ENCODE results near the gene ATF6.

The ATF6 gene

DNA sequence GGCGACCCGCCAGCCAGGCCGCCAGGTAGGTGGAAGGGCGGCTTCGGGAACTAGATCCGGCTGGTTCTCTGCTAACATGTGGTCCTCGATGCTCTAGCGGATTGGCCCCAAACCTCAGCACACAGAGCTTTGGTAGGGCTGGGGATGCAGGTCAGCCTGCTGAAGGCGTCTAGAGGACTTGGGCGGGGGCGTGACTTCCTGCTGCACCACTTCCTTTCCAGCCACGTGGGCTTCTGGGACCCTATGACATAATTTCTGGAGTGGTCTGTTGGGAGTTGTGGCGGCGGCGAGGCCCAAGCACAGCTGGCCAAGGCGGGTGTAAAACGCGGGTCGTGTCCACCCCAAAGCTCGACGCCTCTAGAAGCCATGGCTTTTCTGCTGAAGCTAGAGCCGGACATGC is 124.5 kb downstream of the ATF6 start:
- Histone ChIP-seq H3K36me3 (ENCODE audit: insufficient read depth, low read length) (no peaks in the 10 kb centered on the region), H3K4me1 (ENCODE audit: insufficient read depth, low read length) (no peaks in the 10 kb centered on the region), H3K9ac (ENCODE audit: low read depth, low read length) (no peak overlapping the region), H3K9me3 (ENCODE audit: control insufficient read depth, insufficient read depth, low read length) (no peaks in the 10 kb centered on the region)

DNA sequence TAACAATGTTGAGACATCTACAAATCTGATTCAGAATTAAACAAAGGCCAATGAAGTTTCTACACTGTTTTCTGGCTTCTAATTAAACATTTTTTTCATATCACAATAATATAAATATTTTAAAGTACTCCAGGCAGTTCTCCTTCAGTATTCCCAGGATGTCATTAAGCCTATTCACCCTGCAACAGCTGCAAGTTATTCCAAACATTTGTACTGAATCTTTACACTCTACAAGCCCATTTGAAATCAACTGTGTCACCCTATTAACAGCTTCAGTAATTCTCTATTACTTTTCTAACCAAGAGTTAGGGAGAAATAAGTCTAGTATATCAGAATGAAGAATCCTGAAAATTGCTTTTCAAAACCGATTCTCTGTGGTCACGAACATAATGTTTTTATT is 133.0 kb downstream of the ATF6 start:
- Histone ChIP-seq H3K9ac (ENCODE audit: low read depth, low read length) (no peak overlapping the region), H3K4me1 (ENCODE audit: insufficient read depth, low read length) (no peaks in the 10 kb centered on the region; the same call in 1 of the 2 replicates), H3K36me3 (ENCODE audit: insufficient read depth, low read length) (no peaks in the 10 kb centered on the region), H3K9me3 (ENCODE audit: control insufficient read depth, insufficient read depth, low read length) (no peaks in the 10 kb centered on the region)

DNA sequence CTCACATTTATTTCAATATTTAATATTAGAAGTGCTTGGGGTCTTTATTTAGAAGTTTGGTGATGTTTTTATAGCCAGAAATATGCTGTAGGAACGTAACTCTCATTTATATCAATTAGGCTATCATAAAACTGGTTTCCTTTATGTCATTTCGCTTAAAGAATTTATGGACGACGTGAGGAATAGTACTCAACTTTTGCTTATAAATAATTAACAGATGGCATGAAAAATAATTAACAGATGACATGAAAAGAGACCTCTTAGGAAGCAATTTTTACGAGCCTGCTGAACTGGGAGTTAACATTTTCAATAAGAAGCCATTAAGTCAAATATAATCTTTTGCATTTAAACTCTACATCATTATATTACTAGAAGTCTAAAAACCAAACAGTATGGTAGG is 134.0 kb downstream of the ATF6 start:
- no peaks in the 10 kb centered on the region for H3K9me3 ChIP-seq (ENCODE audit: control insufficient read depth, insufficient read depth, low read length)
- no peaks in the 10 kb centered on the region; the same call in 1 of the 2 replicates for H3K4me1 ChIP-seq (ENCODE audit: insufficient read depth, low read length)
- no peak overlapping the region for H3K9ac ChIP-seq (ENCODE audit: low read depth, low read length)
- no peaks in the 10 kb centered on the region for H3K36me3 ChIP-seq (ENCODE audit: insufficient read depth, low read length)

DNA sequence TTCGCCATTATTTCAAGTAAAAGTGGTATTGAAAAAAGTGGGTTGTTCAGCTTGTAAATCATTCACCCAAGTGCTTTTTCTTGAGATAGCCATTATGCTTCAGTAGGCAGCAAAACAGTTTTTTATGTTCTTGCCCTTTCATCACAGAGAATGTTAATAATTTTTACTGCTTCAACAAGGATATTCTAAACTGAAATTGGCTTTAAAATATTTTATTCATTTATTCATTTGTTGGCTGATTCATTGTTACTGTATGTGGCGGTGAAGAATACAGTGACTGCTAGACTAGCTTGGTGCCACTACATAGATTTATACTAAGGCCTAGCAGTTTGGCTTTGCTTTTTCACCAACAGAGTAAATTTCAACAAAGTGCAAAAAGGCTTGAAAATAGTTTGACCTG is 136.1 kb downstream of the ATF6 start:
- Histone ChIP-seq H3K36me3 (ENCODE audit: insufficient read depth, low read length) (no peaks in the 10 kb centered on the region), H3K4me1 (ENCODE audit: insufficient read depth, low read length) (no peaks in the 10 kb centered on the region; the same call in 1 of the 2 replicates), H3K9me3 (ENCODE audit: control insufficient read depth, insufficient read depth, low read length) (no peaks in the 10 kb centered on the region), H3K9ac (ENCODE audit: low read depth, low read length) (no peak overlapping the region)

DNA sequence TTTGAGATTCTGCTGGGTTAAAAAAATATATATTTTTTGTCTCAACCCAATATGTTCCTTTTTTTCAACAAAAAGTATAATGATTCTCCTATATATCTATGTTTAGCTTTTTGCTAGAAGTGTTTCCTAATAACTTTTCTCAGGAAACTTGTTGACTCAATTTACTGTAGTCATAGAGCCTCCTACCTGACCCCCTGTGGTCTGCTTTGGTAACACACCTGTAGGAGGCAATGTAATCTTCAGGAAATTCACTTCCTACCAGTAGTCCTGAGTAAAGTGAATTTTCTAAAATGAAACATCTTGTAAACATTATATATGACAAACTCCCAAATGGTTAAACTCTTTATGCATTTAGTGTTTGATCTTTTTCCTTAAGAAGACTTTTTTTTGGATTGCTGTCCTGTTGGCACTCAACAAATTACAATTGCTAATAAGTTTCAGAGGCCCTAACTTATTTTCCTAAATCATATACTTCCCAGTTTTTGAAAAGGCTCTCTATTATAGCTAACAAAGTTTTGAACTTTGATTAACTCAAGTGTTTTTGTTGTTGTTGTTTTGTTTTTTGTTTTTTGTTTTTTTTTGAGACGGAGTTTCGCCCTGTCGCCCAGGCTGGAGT is 139.3 kb downstream of the ATF6 start:
- Histone ChIP-seq H3K36me3 (ENCODE audit: insufficient read depth, low read length) (no peaks in the 10 kb centered on the region), H3K9me3 (ENCODE audit: control insufficient read depth, insufficient read depth, low read length) (no peaks in the 10 kb centered on the region), H3K9ac (ENCODE audit: low read depth, low read length) (no peak overlapping the region), H3K4me1 (ENCODE audit: insufficient read depth, low read length) (peaks cover 5% of the 10 kb centered on the region)

DNA sequence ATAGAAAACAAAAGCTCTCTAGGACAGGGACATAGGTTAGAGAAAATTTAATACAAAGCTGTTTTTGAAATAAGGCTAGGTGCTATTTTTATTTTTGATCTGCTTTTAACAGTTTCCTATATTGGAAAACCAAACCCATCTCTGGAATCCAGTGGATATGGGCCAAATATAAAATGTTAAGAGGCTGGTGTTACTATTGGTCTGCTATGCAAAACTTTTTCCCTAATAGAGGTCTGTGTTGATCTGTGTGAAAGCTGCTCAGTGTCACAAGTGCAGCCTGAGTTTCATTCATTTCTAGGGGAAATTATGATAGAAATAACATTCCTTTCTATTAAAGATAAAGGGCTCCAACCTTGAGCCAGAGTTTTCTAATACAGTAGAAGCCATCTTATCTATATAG is 141.1 kb downstream of the ATF6 start:
- H3K9me3 ChIP-seq (ENCODE audit: control insufficient read depth, insufficient read depth, low read length) = no peaks in the 10 kb centered on the region
- H3K4me1 ChIP-seq (ENCODE audit: insufficient read depth, low read length) = peaks cover 5% of the 10 kb centered on the region
- H3K36me3 ChIP-seq (ENCODE audit: insufficient read depth, low read length) = no peaks in the 10 kb centered on the region
- no peak overlapping the region for H3K9ac ChIP-seq (ENCODE audit: low read depth, low read length)

DNA sequence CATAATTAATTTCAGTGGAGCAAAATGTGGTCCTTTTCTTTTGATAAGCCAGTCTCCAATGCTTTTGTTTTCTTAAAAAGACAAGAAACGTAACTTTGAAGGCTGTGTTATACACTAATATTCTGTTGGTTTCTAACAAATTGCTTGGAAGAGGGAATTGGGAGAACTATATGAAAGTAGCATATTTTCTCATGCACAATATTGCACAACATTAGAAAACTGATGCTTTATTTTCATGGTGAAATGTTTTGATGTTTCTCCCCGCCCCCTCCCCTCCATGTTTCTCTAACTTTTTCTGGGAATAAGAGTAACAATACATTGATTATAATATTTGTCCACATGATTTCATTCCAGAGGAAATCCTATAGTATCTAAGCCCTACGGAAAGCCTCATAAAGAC is 142.1 kb downstream of the ATF6 start:
- Histone ChIP-seq H3K9me3 (ENCODE audit: control insufficient read depth, insufficient read depth, low read length) (no peaks in the 10 kb centered on the region), H3K4me1 (ENCODE audit: insufficient read depth, low read length) (peaks cover 5% of the 10 kb centered on the region; the same call in 1 of the 2 replicates), H3K36me3 (ENCODE audit: insufficient read depth, low read length) (no peaks in the 10 kb centered on the region), H3K9ac (ENCODE audit: low read depth, low read length) (no peak overlapping the region)

DNA sequence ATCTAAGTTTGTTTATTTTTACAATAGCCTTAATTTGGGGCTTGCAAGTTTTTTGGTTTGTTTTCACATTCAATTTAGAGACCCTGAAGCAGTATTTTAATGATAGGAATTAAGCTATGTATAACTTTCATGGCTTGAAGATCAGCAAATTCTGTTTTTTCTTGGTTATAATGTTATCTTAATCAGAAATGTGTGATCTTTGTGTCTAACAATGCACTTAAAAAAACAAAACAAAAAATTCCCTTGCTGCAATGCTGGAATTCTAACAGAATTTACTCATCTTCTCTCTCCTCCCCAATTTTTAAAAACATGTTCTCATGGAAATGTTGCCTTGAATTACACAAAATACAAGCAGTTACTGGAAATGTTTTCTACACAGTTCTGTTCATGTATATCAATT is 144.5 kb downstream of the ATF6 start:
- no peaks in the 10 kb centered on the region for H3K36me3 ChIP-seq (ENCODE audit: insufficient read depth, low read length)
- H3K9ac ChIP-seq (ENCODE audit: low read depth, low read length) = no peak overlapping the region
- peaks cover 5% of the 10 kb centered on the region; the same call in 1 of the 2 replicates for H3K4me1 ChIP-seq (ENCODE audit: insufficient read depth, low read length)
- H3K9me3 ChIP-seq (ENCODE audit: control insufficient read depth, insufficient read depth, low read length) = no peaks in the 10 kb centered on the region

DNA sequence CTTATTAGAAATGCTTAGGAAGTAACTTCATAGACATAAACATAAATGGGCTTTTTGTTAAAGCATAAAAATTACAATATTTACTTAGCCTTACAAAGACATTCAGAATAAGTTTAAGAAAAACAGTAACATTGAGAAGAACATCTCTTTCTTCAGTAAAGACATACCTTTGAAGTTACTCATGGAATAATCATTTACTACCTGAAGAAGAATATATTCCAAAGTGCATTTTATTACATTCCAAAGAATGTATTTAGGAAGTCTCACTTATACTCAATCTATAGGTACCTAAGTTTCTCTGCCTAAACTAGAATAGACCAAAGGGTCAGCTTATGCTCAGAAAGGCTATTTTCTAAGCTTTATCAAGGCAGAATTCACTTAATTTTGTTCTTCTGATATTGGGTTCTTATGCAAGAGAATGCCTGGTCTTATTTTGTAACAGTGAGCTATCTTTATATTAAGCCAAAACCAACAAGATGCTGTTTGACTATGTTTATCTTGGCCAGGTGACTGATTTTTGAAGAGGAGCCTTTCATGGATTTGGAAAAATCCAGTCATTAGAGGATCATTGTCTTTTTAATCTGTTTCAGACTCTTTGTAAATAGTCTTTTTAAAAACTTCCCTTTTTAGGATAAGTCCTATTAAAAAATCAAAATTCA is 147.5 kb downstream of the ATF6 start:
- Histone ChIP-seq H3K9ac (ENCODE audit: low read depth, low read length) (no peak overlapping the region), H3K9me3 (ENCODE audit: control insufficient read depth, insufficient read depth, low read length) (no peaks in the 10 kb centered on the region), H3K4me1 (ENCODE audit: insufficient read depth, low read length) (peaks cover 5% of the 10 kb centered on the region; the same call in 1 of the 2 replicates), H3K36me3 (ENCODE audit: insufficient read depth, low read length) (no peaks in the 10 kb centered on the region)

DNA sequence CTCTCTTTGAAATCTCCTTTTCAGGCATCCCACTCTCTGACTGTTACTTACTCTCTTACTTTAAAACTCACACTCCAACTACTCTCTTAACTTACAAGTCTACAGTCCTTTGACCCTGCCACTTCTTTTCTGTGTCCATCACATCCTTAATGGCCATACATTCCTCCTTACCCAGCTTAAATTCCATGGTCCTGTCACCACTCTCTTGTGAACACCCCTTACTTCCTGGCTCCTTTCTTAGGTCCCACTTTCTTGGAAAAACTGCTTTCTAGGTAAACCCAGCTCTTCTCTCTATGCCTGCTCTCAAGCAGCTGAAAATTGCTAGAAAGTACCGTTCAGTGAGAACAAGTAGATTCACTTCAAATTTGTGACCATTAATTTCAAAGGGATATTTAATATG is 148.5 kb downstream of the ATF6 start:
- Histone ChIP-seq H3K9me3 (ENCODE audit: control insufficient read depth, insufficient read depth, low read length) (no peaks in the 10 kb centered on the region), H3K36me3 (ENCODE audit: insufficient read depth, low read length) (no peaks in the 10 kb centered on the region), H3K4me1 (ENCODE audit: insufficient read depth, low read length) (no peaks in the 10 kb centered on the region), H3K9ac (ENCODE audit: low read depth, low read length) (no peak overlapping the region)

DNA sequence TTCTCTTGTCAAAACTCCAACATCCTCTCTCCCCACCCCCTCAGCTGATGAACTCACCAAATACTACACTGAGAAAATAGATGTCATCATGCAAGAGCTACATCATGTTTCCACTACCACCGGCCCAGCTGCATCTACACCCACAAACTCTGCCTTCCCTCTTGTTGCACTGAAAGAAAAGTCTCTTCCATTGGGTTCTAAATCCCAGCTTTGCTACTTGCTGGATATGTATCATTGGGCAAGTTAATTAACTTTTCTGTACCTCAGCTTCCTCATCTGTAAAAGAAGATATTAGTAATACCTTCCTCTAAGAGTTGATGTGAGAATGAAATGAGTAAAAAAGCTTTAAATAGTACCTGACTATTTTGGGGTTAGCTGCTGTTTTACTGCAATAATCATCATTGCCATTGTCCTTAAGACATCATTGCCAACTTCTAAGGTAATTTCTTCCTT is 149.0 kb downstream of the ATF6 start:
- Histone ChIP-seq H3K9me3 (ENCODE audit: control insufficient read depth, insufficient read depth, low read length) (no peaks in the 10 kb centered on the region), H3K9ac (ENCODE audit: low read depth, low read length) (no peak overlapping the region), H3K36me3 (ENCODE audit: insufficient read depth, low read length) (no peaks in the 10 kb centered on the region), H3K4me1 (ENCODE audit: insufficient read depth, low read length) (no peaks in the 10 kb centered on the region)

DNA sequence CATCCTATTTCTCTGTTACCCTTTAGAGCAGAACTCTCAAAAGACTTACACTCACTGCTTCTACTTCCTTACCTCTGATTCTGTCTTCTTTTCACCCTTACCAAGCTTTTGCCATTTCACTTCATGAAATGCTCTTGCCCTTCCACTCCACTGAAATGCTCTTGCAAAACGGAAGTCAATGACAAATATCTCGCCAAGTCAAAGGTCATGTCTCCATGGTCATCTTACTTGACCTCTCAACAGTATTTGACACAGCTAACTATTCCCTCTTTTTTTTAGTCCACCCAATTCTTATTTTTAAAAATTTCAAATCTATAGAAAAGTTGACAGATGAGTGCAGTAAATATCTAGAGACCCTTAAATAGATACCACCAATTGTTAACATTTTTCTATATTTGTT is 149.9 kb downstream of the ATF6 start:
- no peaks in the 10 kb centered on the region for H3K4me1 ChIP-seq (ENCODE audit: insufficient read depth, low read length)

DNA sequence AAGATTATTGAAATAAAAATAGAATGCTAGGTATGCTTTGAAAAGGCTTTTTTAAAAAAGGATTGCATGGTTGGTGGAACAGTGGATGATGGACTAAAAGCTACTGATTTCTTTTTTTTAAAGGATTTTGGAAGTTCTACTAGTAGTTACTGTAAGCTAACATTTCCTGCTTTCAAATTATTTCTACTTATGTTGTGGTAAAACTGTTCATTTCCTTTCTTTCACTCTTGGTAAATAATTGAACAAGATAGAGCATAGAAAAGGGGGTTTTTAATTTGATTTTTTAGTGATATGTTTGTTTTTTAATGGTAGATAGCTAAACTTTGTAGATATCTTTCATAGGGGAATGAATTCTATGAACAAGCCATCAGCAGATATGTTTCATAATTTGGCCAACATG is 153.1 kb downstream of the ATF6 start:
- no peaks in the 10 kb centered on the region; the same call in 1 of the 2 replicates for H3K36me3 ChIP-seq (ENCODE audit: insufficient read depth, low read length)
- H3K9me3 ChIP-seq (ENCODE audit: control insufficient read depth, insufficient read depth, low read length) = no peaks in the 10 kb centered on the region
- H3K9ac ChIP-seq (ENCODE audit: low read depth, low read length) = no peak overlapping the region
- H3K4me1 ChIP-seq (ENCODE audit: insufficient read depth, low read length) = no peaks in the 10 kb centered on the region

More for the DNA sequence above, 149.9 kb downstream of the ATF6 start:
- H3K9ac ChIP-seq (ENCODE audit: low read depth, low read length) = no peak overlapping the region
- H3K9me3 ChIP-seq (ENCODE audit: control insufficient read depth, insufficient read depth, low read length) = no peaks in the 10 kb centered on the region
- no peaks in the 10 kb centered on the region for H3K36me3 ChIP-seq (ENCODE audit: insufficient read depth, low read length)

DNA sequence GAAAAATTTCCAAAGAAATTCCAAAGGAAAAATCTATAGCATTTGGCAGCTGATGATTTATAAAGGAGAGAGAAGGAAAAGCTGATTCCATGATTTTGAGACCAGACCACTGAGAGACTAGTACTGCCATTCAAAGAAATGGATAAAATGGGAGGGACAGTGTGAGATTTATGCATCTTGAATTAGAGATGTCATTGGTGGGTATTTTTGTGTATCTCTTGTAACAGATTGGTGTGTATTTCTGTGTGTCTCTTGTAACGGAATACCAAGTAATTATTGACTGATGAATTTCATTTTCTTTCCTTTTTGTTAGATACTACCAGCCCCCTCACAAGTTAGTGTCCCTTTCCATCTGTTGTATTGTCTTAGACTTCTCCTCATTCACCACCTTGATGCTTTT is 155.4 kb downstream of the ATF6 start:
- H3K9me3 ChIP-seq (ENCODE audit: control insufficient read depth, insufficient read depth, low read length) = no peaks in the 10 kb centered on the region
- H3K36me3 ChIP-seq (ENCODE audit: insufficient read depth, low read length) = no peaks in the 10 kb centered on the region; the same call in 1 of the 2 replicates
- H3K4me1 ChIP-seq (ENCODE audit: insufficient read depth, low read length) = no peaks in the 10 kb centered on the region
- no peak overlapping the region for H3K9ac ChIP-seq (ENCODE audit: low read depth, low read length)

DNA sequence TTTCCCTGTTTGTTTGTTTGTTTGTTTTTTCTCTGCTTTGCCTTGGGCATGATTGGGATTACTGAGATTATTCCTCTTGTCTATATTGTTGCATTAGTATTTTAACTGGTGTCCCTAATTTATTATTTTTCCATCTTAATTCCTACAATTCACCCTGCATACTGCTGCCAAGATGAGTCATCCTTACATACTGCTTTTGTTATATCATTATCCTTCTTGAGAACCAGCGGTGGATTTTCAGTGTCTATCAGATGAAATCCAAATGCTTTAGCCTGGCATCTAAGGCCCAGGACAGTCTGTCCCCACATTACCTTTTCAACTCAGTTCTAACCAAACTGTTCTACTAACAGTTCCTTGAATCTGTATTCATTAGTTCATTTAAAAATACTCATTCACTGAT is 155.9 kb downstream of the ATF6 start:
- no peak overlapping the region for H3K9ac ChIP-seq (ENCODE audit: low read depth, low read length)
- no peaks in the 10 kb centered on the region for H3K9me3 ChIP-seq (ENCODE audit: control insufficient read depth, insufficient read depth, low read length)
- H3K4me1 ChIP-seq (ENCODE audit: insufficient read depth, low read length) = no peaks in the 10 kb centered on the region
- no peaks in the 10 kb centered on the region; the same call in 1 of the 2 replicates for H3K36me3 ChIP-seq (ENCODE audit: insufficient read depth, low read length)
